CD8-positive, alpha-beta memory T cell (primary cell): Measurements from ENCODE around the gene GPRC6A. TPM values are rescaled to one million over a fixed set of nuclear protein-coding genes. Genes with fewer than 3 reads are reported as not detected.
"Not testable (repeated sequence)": the region's sequence is repeated elsewhere in the genome, so short reads cannot be mapped to it uniquely, and the experiment has no call there.

Experiments used
- CTCF ChIA-PET: fragments of 350-600 bp; sonication (Branson Sonifier 250); formaldehyde crosslinking; loops from one replicate; lab custom pipeline; 2021; ENCODE audit warnings: antibody characterized with exemption; lab: Charles Lee
- POLR2A ChIA-PET: fragments of 350-600 bp; sonication (Branson Sonifier 250); formaldehyde crosslinking; loops from one replicate; lab custom pipeline; 2021; ENCODE audit warnings: antibody characterized with exemption; lab: Charles Lee
- DNase-seq, 5 donors: peaks; one replicate each; pipeline versions ENCODE4 v3.0.0 to v3.0.0-alpha.2; 2020 to 2022; ENCODE audit warnings: mixed read lengths in 1 of 5
- H3K27ac ChIP-seq: one replicate; pipeline ENCODE4 v1.7.0; 2013; ENCODE audit warnings: low read depth, mild to moderate bottlenecking, low read length, moderate library complexity
- H3K27me3 ChIP-seq: 2 replicates; pipeline ENCODE4 v1.7.0; 2013; ENCODE audit warnings: low read length, mild to moderate bottlenecking; ENCODE audit not compliant: insufficient read depth, poor library complexity, severe bottlenecking
- H3K36me3 ChIP-seq: 2 replicates; pipeline ENCODE4 v1.7.0; 2013; ENCODE audit warnings: mild to moderate bottlenecking, low read length, moderate library complexity; ENCODE audit not compliant: insufficient read depth
- H3K4me1 ChIP-seq: 2 replicates; pipeline ENCODE4 v1.7.0; 2013; ENCODE audit warnings: mild to moderate bottlenecking, low read length, moderate library complexity; ENCODE audit not compliant: insufficient read depth
- H3K4me3 ChIP-seq: 2 replicates; pipeline ENCODE4 v1.7.0; 2013; ENCODE audit warnings: mild to moderate bottlenecking, low read length
- H3K9me3 ChIP-seq: 2 replicates; pipeline ENCODE4 v1.7.0; 2013; ENCODE audit warnings: mild to moderate bottlenecking, low read length
- H3K27ac Mint-ChIP-seq, 8 donors: one replicate each; pipeline ENCODE4 v1.8.0; 2020 to 2021; ENCODE audit warnings: mixed read lengths in 8 of 8, mild to moderate bottlenecking in 6 of 8, inconsistent platforms in 3 of 8, moderate library complexity in 3 of 8
- H3K27me3 Mint-ChIP-seq, 2 donors: one replicate each; pipeline ENCODE4 v1.8.0; 2020 to 2021; ENCODE audit warnings: mixed read lengths in 2 of 2, mild to moderate bottlenecking in 1 of 2, moderate library complexity in 1 of 2
- H3K36me3 Mint-ChIP-seq, 3 donors: one replicate each; pipeline ENCODE4 v1.8.0; 2020 to 2021; ENCODE audit warnings: mixed read lengths in 3 of 3, inconsistent platforms in 1 of 3, mild to moderate bottlenecking in 1 of 3
- H3K4me1 Mint-ChIP-seq, 3 donors: one replicate each; pipeline ENCODE4 v1.8.0; 2020 to 2021; ENCODE audit warnings: mixed read lengths in 3 of 3, inconsistent platforms in 1 of 3, mild to moderate bottlenecking in 1 of 3
- H3K4me3 Mint-ChIP-seq, 7 donors: one replicate each; pipeline ENCODE4 v1.8.0; 2020 to 2021; ENCODE audit warnings: mixed read lengths in 7 of 7, mild to moderate bottlenecking in 6 of 7, moderate library complexity in 4 of 7, inconsistent platforms in 2 of 7
- H3K9me3 Mint-ChIP-seq, 5 donors: one replicate each; pipeline ENCODE4 v1.8.0; 2020 to 2022; ENCODE audit warnings: mixed read lengths in 5 of 5, mild to moderate bottlenecking in 3 of 5, moderate library complexity in 2 of 5, inconsistent platforms in 1 of 5
- polyA plus RNA-seq: library from polyadenylated mRNA; unstranded; fragments of 300-500 nt; fragmentation: Illumina TruSeq; gene quantifications from one replicate; pipeline ENCODE4 v1.2.3, GENCODE V29; 2021
- total RNA-seq, 2 experiments: library from RNA; stranded (reverse); gene quantifications; one replicate each; pipeline ENCODE4 v1.2.3, GENCODE V29; 2021

GPRC6A gene
- total and polyA plus RNA-seq, 3 experiments from 2014 or later: not detected

DNA sequence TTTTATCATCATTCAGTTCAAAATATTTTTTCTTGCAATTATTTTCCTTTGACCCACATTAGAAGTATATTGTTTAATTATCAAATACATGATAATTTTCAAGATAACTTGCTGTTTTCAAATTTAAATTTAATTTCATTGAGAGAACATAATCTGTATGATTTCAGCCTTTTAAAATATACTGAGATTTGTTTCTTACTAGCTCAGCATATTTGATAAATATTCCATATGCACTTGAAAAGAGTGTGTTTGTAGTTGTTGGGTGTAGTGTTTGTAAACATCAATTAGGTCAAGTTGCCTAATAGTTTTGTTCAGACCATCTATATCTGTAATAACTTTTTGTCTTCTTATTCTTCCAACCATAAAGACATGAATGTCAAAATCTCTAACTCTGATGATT lies 29.2 kb upstream of the GPRC6A start:
- H3K9me3 Mint-ChIP-seq: peaks cover 8 to 32% (median 18%) of the 10 kb centered on the region in 5 donors
- Histone ChIP-seq H3K9me3 (no peaks in the 10 kb centered on the region), H3K36me3 (no peaks in the 10 kb centered on the region), H3K4me1 (no peaks in the 10 kb centered on the region), H3K27me3 (no peaks in the 10 kb centered on the region), H3K4me3 (no peak overlapping the region), H3K27ac (no peak overlapping the region)
- H3K27ac Mint-ChIP-seq: no peak overlapping the region
- peaks cover 0 to 3% of the 10 kb centered on the region in 2 donors for H3K27me3 Mint-ChIP-seq
- H3K36me3 Mint-ChIP-seq: no peaks in the 10 kb centered on the region
- H3K4me3 Mint-ChIP-seq: no peak overlapping the region
- CTCF ChIA-PET: no interaction called here
- DNase-seq: no peak
- H3K4me1 Mint-ChIP-seq: no peaks in the 10 kb centered on the region
- POLR2A ChIA-PET: no interaction called here

DNA sequence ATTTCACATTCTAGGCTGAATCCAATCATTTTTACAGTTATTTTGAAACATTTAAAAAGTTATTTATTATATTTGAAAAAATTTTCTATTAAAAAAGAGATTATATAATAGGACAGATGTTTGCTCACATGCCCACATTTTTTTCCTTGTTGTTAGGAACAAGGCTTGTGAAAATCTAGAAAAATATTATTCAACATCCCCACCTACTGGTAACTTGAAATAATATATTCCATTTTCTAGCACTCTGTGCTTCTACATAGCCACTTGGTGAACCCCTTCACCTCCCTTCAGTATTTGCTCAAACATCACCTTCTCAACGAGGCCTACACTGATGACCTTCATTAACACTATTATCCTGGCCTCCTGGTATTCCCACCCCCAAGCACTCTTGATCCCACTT lies 18.3 kb upstream of the GPRC6A start:
- Mint-ChIP-seq H3K9me3 (peaks cover 0 to 2% (median 0%) of the 10 kb centered on the region in 5 donors), H3K27ac (no peak overlapping the region)
- H3K36me3 ChIP-seq: no peaks in the 10 kb centered on the region

DNA sequence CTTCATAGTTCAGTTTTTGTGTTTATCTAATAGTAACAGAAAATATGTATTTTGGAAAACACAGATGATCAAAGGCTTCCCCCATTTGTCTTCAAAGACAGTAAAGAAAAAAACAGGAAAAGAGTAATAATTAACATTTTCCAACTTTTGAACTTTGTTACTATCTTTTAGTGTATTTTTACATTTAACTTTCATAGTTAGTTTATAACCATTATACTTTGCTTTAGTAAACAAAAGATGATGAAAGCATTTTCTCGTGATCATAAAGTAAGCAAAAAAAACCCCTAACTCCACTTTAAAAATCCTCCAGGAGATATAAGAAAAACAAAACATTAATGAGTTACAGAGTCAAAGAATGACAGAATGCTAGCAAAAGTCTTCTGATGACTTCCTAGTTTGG lies 13.6 kb upstream of the GPRC6A start:
- ChIA-PET POLR2A (no interaction called here), CTCF (no interaction called here)
- H3K9me3 ChIP-seq: no peaks in the 10 kb centered on the region
- no peaks in the 10 kb centered on the region for H3K36me3 ChIP-seq
- Mint-ChIP-seq H3K36me3 (no peaks in the 10 kb centered on the region), H3K4me3 (no peak overlapping the region), H3K4me1 (no peaks in the 10 kb centered on the region), H3K27ac (no peak overlapping the region), H3K9me3 (peaks cover 0 to 2% (median 0%) of the 10 kb centered on the region in 5 donors), H3K27me3 (peaks cover 0 to 3% of the 10 kb centered on the region in 2 donors)
- H3K27ac ChIP-seq: no peak overlapping the region
- H3K4me1 ChIP-seq: no peaks in the 10 kb centered on the region
- no peaks in the 10 kb centered on the region for H3K27me3 ChIP-seq
- no peak for DNase-seq
- no peak overlapping the region for H3K4me3 ChIP-seq

More for the DNA sequence above, 18.3 kb upstream of the GPRC6A start:
- no peak overlapping the region for H3K27ac ChIP-seq
- H3K4me3 Mint-ChIP-seq: no peak overlapping the region
- CTCF ChIA-PET: no interaction called here
- no peaks in the 10 kb centered on the region for H3K9me3 ChIP-seq
- H3K4me3 ChIP-seq: no peak overlapping the region
- H3K36me3 Mint-ChIP-seq: no peaks in the 10 kb centered on the region
- no peaks in the 10 kb centered on the region for H3K4me1 Mint-ChIP-seq
- H3K4me1 ChIP-seq: no peaks in the 10 kb centered on the region
- H3K27me3 ChIP-seq: no peaks in the 10 kb centered on the region
- DNase-seq: no peak
- peaks cover 0 to 4% of the 10 kb centered on the region in 2 donors for H3K27me3 Mint-ChIP-seq
- POLR2A ChIA-PET: no interaction called here

DNA sequence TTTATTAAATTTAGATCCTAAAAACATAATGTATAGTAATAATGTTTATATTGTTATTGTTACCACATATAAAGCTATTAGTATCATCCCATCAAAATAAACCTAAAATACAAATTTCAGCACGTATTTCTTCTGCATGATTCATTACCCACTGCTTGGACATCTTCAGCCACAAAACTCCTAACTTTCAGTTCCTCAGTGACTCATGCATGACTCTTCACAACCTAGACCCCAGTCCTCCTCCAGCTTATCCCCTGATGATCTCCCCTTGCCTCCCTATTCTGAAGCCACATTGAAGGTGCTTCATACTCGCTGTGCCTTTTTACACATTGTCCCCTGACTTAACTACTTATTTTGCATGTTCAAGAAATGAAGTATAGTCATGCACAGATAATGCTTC lies 11.2 kb upstream of the GPRC6A start:
- CTCF ChIA-PET: no interaction called here
- H3K4me3 ChIP-seq: no peak overlapping the region
- H3K36me3 ChIP-seq: no peaks in the 10 kb centered on the region
- H3K4me1 Mint-ChIP-seq: no peaks in the 10 kb centered on the region
- DNase-seq: no peak
- no peaks in the 10 kb centered on the region for H3K27me3 ChIP-seq
- H3K9me3 ChIP-seq: no peaks in the 10 kb centered on the region
- peaks cover 3 to 6% of the 10 kb centered on the region in 2 donors for H3K27me3 Mint-ChIP-seq
- no peaks in the 10 kb centered on the region for H3K4me1 ChIP-seq
- H3K27ac Mint-ChIP-seq: no peak overlapping the region
- no peaks in the 10 kb centered on the region for H3K36me3 Mint-ChIP-seq
- H3K27ac ChIP-seq: no peak overlapping the region
- POLR2A ChIA-PET: no interaction called here
- peaks cover 0 to 5% (median 2%) of the 10 kb centered on the region in 5 donors for H3K9me3 Mint-ChIP-seq
- no peak overlapping the region for H3K4me3 Mint-ChIP-seq

DNA sequence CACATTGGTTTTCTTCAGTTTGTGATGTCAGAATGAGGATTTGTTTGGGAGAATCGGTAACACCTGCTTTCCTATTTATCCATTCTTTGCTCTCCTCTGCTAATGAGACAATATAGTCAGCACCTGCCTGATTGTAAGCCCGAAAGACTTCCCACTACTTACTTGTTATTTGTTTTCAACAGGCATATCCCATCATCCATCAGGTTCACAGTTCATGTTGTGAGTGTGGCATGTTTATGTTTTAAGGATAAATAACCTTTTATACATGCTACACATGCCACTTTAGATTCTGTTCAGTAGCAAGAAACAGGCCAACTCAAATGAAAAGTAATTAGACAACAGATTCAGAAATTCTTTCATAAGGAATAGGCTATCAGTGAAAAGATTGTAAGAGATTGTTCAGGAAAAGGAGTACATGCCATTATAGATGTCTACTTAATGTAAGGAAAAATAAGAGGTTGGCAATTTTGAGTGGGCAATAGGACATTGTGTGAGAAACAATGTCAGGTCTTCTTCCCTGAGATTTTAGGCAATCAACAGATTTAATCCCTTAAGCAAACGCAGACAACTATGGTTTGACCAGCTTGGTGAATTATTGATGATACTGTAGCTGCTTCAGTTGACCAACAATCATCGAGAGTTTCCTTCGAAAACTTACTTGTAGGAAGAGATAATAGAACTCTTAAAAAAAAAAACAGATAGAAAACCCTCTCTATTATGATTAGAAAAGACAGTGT lies 7.9 kb upstream of the GPRC6A start:
- H3K36me3 ChIP-seq: no peaks in the 10 kb centered on the region
- POLR2A ChIA-PET: no interaction called here
- no peak overlapping the region for H3K4me3 ChIP-seq
- no peaks in the 10 kb centered on the region for H3K36me3 Mint-ChIP-seq
- H3K4me1 Mint-ChIP-seq: no peaks in the 10 kb centered on the region
- no peaks in the 10 kb centered on the region for H3K27me3 ChIP-seq
- CTCF ChIA-PET: no interaction called here
- H3K27ac Mint-ChIP-seq: no peak overlapping the region
- H3K9me3 Mint-ChIP-seq: peaks cover 0 to 5% (median 2%) of the 10 kb centered on the region in 5 donors
- no peak overlapping the region for H3K4me3 Mint-ChIP-seq
- H3K9me3 ChIP-seq: no peaks in the 10 kb centered on the region
- peaks cover 3 to 6% of the 10 kb centered on the region in 2 donors for H3K27me3 Mint-ChIP-seq
- H3K4me1 ChIP-seq: no peaks in the 10 kb centered on the region
- no peak overlapping the region for H3K27ac ChIP-seq
- no peak for DNase-seq

DNA sequence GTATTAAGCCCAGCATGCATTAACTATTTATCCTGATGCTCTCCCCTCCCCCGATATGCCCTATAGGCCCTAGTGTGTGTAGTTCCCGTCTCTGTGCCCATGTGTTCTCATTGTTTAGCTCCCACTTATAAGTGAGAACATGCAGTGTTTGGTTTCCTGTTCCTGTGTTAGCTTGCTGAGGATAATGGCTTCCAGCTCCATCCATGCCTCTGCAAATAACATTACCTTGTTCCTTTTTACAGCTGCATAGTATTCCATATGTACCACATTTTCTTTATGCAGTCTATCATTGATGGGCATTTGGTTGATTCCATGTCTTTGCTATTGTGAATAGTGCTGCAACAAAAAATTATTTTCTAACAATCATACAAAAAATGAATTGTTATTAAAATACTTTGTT lies 5.6 kb upstream of the GPRC6A start:
- H3K4me3 Mint-ChIP-seq, DNase-seq, H3K27ac Mint-ChIP-seq, H3K9me3 Mint-ChIP-seq, H3K27ac ChIP-seq, H3K27me3 ChIP-seq, H3K9me3 ChIP-seq, H3K4me3 ChIP-seq, H3K36me3 Mint-ChIP-seq, H3K4me1 Mint-ChIP-seq, H3K4me1 ChIP-seq, CTCF ChIA-PET, POLR2A ChIA-PET, H3K36me3 ChIP-seq, H3K27me3 Mint-ChIP-seq: not testable (repeated sequence)

DNA sequence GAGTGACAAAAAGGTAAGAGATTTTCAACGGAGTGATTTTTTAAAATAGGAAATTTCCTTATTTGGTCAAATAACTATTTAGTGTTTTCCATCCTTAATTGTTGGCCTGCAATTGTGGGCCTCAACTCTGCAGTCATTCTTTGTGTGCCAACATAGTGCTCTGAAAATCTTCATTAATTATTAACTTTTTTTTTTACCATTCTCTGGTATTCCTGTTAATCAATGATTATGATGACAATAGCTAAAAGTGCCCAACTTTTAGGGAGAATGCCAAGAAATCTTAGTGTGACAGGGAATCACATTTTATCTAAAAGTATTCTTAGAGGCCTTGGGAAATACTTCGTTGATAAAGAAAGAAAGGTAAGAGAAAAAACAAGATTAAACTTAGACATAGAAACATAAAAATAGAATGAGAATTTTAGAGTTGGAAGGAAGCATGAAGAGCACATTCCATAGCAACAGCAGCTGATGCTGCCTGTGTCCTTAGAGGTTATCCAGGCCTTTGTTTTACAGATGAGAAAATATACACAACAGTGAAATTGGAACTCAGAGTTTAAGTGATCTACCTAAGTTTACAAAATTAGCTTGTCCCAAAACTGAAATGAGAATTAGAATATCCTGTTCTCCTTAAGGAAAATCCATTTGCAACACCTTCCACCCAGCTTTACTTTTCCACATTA lies 1.2 kb downstream of the GPRC6A start:
- Histone ChIP-seq H3K27ac (no peak overlapping the region), H3K4me1 (no peaks in the 10 kb centered on the region), H3K27me3 (no peaks in the 10 kb centered on the region), H3K9me3 (no peaks in the 10 kb centered on the region), H3K36me3 (no peaks in the 10 kb centered on the region), H3K4me3 (no peak overlapping the region)
- POLR2A ChIA-PET: no interaction called here
- no peaks in the 10 kb centered on the region for H3K27me3 Mint-ChIP-seq
- CTCF ChIA-PET: no interaction called here
- H3K27ac Mint-ChIP-seq: no peak overlapping the region
- no peaks in the 10 kb centered on the region for H3K36me3 Mint-ChIP-seq
- no peaks in the 10 kb centered on the region for H3K4me1 Mint-ChIP-seq
- DNase-seq: no peak
- H3K4me3 Mint-ChIP-seq: no peak overlapping the region
- peaks cover 5 to 22% (median 8%) of the 10 kb centered on the region in 5 donors for H3K9me3 Mint-ChIP-seq

DNA sequence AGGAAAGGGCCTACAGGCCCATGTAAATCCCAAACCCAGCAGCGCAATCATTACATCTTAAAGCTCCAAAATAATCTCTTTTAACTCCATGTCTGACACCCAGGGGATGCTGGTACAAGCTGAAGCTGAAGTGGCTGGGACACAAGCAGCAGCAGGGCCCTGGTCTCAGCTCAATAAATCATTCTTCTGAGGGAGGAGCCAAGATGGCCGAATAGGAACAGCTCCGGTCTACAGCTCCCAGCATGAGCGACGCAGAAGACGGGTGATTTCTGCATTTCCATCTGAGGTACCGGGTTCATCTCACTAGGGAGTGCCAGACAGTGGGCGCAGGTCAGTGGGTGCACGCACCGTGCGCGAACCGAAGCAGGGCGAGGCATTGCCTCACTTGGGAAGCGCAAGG lies 12.5 kb downstream of the GPRC6A start:
- H3K36me3 ChIP-seq, H3K4me1 Mint-ChIP-seq, H3K27me3 Mint-ChIP-seq, H3K9me3 ChIP-seq, H3K27me3 ChIP-seq, DNase-seq, H3K36me3 Mint-ChIP-seq, H3K27ac ChIP-seq, H3K27ac Mint-ChIP-seq, H3K4me1 ChIP-seq, POLR2A ChIA-PET, CTCF ChIA-PET, H3K4me3 Mint-ChIP-seq, H3K4me3 ChIP-seq: not testable (repeated sequence)
- H3K9me3 Mint-ChIP-seq: peaks cover 10 to 37% (median 19%) of the 10 kb centered on the region in 5 donors
